DMS114 treated with DMSO at 0.1 percent for 48 hours (cell line): Measurements from ENCODE around the gene EIPR1.

Source experiments
- DNase-seq: peaks from one replicate; lab custom pipeline; 2025; ENCODE audit not compliant: unreplicated experiment; lab: John Stamatoyannopoulos, UW

The EIPR1 gene

DNA sequence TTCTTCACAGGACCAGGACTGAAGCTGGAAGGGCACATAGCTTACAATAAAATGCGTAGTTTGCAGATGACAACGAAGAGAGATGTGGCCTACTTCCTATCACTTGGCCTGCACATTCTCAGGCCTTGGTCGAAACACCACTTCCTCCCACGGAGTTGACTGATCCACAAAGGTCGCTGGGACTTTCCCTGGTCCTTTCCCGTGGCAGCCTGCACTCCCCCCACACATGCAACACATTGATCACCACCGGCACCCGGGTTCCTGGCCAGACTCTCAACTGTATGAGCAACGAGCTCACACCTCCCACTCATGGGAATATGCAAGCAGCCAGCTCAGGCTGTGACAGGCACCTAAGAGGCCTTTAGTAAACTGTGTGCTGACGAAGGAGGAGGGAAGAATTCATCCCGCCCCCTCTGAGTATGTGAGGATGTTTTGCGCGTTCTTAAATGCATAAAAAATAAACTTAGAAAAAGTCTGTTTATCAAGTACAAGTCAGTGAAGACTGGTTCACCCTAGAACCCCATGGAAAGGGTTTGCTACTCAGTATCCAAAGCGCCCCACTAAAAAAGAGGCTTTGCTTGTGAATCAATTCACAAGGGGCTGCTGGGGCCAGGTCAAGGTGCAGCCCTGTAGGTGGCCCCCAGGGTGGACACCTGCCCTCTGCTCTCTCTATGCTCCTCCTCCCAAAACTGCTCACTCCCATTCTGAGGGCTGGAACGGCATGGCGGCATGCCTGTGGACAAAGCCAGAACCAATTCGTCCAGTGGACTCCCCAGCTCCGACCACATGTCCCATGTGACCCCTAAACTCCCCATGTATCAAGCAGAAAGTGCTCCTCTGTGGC, 154.3 kb downstream of the EIPR1 start:
- no peak for DNase-seq

DNA sequence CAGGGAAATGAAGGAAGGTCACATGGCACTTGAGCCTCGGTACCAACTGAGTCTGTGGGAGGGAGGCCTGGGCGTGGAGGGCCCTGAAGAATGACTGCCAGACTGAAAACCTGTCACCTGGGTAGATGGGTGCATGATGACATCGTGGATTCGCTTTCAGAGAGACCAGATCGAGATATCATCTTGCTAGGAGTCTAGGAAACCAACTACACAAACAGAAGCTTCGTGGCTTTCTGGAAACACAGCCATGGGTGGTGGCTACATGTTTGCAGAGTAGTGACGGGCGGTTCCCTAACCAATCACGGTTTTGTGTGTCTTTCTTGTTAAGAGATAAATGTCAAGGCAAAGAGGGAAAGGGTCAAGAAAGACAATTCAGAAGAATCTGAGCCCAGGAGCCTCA, 155.0 kb downstream of the EIPR1 start:
- DNase-seq, result no peak

DNA sequence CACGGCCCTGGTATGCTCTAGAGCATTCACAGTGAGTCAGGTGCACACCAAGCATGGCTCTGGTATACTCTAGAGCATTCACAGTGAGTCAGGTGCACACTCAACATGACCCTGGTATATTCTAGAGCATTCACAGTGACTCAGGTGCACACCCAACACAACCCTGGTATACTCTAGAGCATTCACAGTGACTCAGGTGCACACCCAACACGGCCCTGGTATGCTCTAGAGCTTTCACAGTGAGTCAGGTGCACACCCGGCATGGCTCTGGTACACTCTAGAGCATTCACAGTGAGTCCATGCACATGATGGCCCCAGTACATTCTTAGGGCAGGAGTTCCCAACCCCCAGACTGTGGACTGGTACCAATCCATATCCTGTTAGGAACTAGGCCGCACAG, 158.1 kb downstream of the EIPR1 start:
- DNase-seq, result no peak

DNA sequence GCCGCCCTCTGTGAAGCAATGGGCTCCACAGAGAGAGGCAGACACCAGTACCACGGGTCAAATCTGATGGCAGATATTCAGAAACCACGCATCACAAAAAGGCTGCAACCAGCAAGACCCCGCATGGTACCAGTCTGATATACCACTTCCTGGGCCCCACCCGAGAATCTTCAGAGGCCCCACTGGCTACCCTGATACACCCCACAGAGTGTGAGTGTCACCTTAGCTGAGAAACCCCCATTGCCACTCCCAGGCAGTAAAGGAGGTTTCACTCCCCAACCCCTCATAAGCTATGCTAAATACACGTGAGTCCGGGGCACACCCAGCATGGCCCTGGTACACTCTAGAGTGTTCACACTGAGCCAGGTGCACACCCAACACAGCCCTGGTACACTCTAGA, 160.0 kb downstream of the EIPR1 start:
- DNase-seq, result no peak

- no peak for DNase-seq
Measured at GRCh38 chr2:3216841-3217495, 160.7 kb downstream of the EIPR1 start.

DNA sequence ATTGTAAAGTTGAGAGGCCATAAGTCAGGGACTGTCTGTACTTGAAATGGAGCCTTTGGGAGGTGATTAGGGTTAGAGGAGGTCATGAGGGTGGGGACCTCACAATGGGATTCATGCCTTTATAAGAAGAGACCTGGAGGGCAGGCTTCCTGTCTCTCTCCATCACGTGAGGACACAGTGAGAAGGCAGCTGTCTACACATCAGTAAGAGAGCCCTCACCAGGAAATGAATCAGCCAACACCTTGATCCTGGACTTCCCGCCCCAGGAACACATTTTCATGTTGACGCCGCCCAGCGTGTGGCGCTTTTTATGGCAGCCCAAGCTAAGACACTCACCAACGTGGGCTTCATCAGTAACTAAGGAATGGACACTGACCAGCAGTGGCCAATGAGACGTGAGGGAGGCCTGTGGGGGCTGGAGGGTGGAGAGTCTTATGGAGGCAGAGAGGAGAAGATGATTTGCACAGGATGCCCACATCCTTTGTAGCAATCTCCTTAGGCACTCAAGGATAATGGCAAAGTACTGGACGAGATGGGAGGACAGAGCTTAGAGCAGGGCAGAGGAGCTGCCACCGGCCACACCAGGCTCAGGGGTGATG, 162.7 kb downstream of the EIPR1 start:
- no peak for DNase-seq

DNA sequence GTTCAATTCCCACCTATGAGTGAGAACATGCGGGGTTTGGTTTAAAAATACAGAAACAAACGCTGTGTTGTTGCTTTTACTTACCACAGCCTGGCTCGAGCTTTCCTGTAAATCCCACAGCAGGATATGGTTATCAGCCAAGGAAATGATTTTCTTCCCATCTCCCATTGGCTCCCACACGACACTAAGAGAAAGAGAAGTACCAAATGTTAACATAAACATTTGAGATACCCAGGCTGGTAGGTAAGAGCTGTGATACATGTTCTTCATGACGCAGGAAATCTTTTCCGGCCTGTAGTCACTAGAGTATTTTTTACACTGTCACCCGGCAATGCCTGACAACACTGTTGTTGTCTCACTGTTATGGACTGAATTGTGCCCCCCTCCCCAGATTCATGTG, 163.6 kb downstream of the EIPR1 start:
- DNase-seq, result no peak

- no peak for DNase-seq
Measured at GRCh38 chr2:3212984-3213383, 164.6 kb downstream of the EIPR1 start.

GRCh38 chr2:3212061-3212362, 165.6 kb downstream of the EIPR1 start:
- DNase-seq, result no peak

DNA sequence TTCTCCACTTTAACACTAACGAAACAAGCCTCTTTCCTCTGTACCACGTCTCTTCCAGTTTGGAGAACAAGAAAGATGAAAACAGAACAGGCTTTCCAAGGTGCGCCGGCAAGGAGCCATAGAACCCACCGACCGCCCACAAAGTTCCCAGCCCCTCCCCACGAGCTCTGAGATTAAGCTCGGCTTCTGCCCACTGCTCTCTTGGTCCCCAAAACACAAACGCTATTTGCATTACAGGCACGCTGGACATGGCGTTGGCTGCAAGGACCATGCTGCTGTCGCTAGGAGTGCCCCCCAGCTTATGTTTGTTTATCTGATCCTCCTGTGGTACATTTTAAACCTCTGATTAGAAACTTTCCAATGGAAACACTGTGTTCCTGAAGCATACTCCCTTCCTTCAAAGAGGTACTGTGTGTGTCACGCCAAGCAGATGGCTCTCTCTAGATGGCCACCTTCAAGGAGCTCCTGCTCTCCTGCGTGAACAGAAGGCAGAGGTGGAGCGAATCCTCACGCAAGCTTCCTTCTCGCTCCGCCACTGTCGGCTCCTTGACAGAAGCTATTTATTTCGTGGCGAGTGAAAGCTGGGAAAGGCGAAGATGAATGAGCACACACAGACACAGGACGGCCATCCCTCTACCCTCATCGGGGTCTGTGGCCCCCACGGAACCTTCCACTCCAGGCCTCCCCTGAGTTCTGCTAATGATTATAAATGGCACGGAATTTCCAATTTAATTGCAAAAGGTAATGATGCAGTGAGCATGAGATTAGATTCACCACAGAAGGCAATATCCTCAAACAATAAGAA, 166.2 kb downstream of the EIPR1 start:
- DNase-seq, result no peak

DNA sequence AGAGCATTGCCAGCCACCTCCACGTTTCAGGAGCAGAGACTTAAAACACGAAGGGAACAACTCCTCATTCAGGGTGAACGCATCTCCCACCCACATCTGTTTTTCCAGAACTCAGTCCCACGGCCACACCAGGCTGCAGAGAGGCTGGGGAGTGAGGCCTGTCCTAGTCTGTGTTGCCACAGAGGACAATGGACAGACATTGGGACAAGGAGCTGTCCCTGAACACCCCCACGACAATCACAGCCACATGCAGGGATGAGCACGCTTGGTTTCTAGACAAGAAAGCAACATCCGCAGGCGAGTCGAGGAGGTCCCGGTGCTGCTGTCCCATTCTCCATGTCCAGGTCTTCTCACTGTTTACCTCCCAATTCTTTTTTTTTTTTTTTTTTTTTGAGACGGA, 167.4 kb downstream of the EIPR1 start:
- no peak for DNase-seq

DNA sequence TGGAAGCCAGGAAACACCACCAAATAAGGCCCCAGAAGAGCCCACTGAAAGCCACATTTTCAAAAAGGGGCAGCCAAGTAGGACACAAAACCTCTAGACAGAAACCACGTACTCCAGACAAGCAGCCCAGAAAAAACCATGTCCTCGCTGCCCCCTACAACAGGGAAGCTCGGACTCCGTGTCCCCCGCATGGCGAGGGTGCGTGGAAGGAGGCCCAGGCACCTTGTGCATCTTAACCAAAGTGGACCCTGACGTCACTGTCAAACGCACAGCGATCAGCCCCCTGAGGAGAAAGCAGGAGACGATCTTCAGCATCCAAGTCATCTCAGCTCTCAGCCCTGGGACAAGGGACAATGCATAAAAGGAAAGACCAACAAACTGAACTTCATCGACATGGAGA, 168.4 kb downstream of the EIPR1 start:
- DNase-seq, result no peak

GRCh38 chr2:3208591-3208990, 169.0 kb downstream of the EIPR1 start:
- no peak for DNase-seq

GRCh38 chr2:3208179-3208578, 169.4 kb downstream of the EIPR1 start:
- no peak for DNase-seq

GRCh38 chr2:3207091-3207491, 170.5 kb downstream of the EIPR1 start:
- DNase-seq, result no peak

DNA sequence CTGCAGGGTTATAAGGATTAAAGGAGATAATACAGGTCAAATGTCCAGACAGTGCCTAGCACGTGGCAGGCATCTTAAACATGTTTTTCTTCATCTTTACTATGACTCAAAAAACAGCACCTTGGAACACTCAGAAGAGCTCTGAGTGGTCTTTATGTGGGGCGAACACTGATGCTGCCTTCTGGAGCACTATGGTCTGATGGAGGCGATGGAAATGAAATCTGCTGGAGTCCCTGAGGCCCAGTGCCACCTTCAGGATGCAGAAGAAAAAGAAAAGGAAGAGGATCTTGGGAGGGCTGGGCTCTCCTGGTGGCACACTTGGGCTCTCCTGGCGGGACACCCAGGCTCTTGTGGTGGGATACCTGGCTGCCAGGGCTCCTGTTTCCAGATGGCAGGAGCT, 171.8 kb downstream of the EIPR1 start:
- DNase-seq, result no peak

GRCh38 chr2:3204031-3204821, 173.4 kb downstream of the EIPR1 start:
- DNase-seq, result no peak

DNA sequence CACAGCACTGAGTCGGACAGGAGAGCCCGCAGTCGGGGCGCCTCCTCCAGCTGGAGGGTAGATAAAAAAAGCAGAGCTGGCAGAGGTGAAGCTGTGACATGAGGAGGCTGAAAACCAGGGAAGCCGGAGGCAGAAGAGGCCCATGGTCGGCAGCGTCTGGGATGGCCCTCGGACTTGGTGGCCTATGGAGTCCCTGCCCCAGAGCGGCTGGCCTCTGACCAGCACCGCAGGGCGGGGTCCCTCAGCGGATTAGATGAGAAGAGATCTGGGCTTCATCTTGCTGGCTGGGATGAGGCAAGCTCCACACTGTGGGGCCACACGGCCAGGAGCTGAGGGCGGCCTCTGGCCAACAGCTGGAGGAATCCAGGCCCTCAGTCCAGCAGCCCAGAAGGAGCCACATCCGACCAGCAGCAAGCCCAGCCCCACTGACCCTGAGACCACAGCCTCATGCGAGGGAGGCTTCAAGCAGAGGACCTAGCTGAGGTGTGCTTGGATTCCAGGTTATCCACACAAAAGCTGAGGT, 174.1 kb downstream of the EIPR1 start:
- no peak for DNase-seq

DNA sequence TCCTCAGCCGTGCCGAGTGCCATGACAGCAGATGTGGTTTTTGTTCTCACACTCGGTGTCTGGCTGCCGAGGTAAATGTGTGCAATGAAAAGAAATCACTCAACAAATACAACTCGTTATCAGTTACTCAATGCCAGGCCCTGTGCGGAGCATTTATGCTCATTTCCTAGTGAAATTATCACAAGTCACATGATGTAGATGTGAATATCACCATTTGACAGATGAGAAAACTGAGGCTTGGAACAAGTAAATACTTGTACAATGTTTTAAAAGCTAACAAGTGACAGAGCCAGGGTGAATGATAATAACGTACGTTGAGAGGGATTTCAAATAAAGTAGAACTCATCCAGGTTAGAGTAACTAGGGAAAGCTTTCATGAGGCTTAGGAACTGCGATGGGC, 174.7 kb downstream of the EIPR1 start:
- no peak for DNase-seq

GRCh38 chr2:3201281-3201680, 176.3 kb downstream of the EIPR1 start:
- DNase-seq, result no peak
